GM19023 (cell line): ENCODE data around the gene PHKA1.
A peak's percentile ranks its signal among the peaks of the same experiment; 100 is the strongest.
"Not testable (repeated sequence)": the region's sequence is repeated elsewhere in the genome, so short reads cannot be mapped to it uniquely, and the experiment has no call there.

Experiments
- ATAC-seq: cut with Tn5 transposase; IDR thresholded peaks from one replicate; pipeline ENCODE4 v1.9.1; 2021; ENCODE audit warnings: mild to moderate bottlenecking, moderate library complexity; ENCODE audit not compliant: unreplicated experiment

Gene PHKA1

DNA sequence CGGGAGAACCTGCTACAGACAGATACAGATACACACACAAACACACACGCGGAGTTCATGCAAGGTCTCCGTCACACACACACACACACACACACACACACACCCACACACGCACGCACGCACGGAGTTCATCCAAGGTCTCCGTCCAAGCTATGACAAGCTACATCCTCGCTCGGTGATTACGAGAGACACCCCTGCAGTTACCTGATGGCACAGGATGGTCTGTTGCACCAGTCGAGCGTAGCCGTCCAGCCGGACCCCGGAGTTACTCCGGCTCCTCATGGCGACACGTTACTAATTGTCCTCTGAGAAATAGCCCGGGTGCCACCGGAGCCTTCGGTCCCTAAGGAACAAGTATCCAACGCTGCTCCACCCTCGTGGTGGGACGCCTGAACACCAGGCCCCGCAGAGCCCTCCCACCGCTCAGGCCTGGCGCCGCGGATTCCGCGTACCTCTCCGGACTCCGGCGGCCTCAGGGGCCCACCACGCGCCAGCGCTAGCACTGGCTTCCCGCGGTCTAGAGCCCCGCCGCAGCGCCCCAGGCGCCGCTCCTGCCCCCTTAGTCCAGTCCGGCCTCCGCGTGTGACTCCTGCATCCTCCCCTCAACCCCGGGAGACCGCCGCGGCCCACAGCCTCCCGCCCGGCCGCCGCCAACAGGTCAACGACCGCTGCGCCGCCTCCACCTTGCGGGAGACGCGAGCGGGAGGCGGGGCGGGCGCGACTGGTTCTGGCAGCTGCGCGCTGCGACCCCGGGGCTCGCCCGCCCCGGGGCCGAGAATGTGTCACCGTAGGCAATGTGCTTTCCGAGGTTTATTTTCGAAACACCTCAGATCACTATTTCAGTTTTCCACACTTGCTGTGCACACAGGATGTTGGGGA lies at the start of gene PHKA1:
Gene PHKA1, minus strand, starts transcription at position 708 of the 879 bp plus-strand sequence. Its CDS starts 426 bp downstream, at position 282.
- peak; percentile 64 for ATAC-seq

DNA sequence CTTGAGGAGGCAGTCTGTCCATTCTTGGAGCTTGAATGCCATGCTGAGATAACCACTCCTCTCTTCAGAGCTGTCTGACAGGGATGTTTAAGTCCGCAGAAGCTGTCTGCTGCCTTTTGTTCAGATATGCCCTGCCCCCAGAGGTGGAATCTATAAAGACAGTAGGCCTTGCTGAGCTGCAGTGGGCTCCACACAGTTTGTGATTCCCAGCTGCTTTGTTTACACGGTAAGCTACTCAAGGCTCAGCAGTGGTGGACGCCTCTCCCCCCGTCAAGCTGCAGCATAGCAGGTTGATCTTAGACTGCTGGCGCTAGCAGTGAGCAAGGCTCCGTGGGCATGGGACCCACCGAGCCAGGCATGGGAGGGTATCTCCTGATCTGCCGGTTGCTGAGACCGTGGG lies 46.3 kb upstream of the PHKA1 start:
- not testable (repeated sequence) for ATAC-seq

DNA sequence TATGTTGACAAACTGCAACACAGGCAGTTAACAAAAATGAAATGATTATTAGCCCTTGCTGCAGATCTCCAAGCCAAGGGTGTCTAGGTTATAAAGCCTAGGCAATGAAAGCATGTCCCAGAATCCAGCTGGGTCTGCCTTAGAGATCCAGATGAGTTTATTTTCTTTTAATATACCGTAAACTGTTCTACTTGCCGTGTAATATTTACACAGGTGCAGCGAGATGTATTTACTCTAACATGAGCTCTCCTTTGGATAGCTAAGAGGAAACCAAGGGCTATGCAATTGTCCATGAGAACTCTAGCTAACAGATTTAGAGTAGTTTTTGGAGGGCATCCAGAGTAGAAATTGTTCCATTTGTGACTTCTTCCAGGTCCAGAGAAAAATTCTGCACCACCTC lies 34.4 kb upstream of the PHKA1 start:
- ATAC-seq: not testable (repeated sequence)

DNA sequence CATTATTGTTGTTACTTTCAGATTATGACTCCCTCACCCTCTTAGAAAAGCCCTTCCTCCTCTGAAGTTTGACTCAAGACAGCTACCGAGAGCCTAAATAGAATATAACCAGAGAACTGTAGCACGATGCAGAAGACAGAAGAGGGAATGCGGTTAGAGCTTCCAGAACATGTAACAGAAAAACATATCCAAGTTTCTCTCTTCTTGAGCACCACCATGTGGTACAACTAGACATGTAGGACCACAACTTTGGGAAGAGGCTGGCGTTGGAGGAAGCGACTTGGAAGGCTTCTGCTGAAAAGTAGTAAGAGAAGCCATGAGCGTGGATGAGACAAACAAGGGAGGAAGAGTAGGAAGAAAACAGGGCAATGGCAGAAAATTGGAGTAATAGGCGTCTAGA lies 31.4 kb upstream of the PHKA1 start:
- not testable (repeated sequence) for ATAC-seq

GRCh38 chrX:72735561-72735960 lies 21.5 kb upstream of the PHKA1 start:
- ATAC-seq: no peak

GRCh38 chrX:72733636-72734035 lies 19.5 kb upstream of the PHKA1 start:
- not testable (repeated sequence) for ATAC-seq

DNA sequence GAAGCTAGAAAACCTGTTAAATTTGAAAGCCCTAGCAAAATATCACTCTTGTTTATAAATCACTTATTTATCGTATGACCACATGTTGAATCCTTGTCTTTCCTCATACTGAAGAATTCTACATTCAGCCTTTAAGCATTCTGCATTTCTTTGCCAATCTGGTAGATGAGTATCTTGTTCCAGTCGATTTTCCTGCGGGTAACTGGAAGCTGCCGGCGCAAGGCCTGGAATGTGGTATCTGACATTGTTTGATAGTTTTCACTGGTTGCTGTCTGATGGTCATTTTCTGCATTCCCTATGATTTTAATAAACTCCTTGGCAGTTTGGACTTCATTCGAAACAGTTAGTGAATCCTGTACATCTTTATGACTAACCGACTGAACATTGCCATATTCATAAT lies 13.7 kb upstream of the PHKA1 start:
- no peak for ATAC-seq

GRCh38 chrX:72716766-72717165 lies 2.7 kb upstream of the PHKA1 start:
- ATAC-seq: no peak

- ATAC-seq: no peak
Measured at GRCh38 chrX:72715546-72715945, 1.4 kb upstream of the PHKA1 start.

DNA sequence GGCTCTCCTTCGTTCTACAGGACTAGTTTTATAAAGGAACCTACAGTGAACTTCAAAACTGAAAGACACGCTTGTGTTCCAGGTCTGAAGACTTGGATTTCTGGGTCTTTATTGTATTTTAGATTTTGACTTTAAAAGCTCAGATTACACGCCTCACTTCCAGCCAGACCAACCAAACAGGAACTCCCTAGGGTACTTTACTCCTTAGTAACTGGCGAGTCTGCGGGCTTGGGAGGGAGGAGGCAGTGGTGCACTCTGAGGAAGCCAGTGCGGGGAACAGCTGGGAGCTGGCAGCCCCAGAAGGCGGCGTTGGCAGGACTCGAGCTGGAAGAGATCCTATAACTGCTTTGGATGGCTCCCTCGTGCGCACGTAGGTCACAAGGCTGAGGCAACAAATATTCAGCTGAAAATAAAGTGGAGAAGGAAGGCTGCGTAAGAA lies 391 bp upstream of the PHKA1 start:
- ATAC-seq: no peak

- ATAC-seq: no peak
Measured at GRCh38 chrX:72713130-72713529, 976 bp downstream of the PHKA1 start.

GRCh38 chrX:72712094-72712755 lies 1.9 kb downstream of the PHKA1 start:
- ATAC-seq: no peak

DNA sequence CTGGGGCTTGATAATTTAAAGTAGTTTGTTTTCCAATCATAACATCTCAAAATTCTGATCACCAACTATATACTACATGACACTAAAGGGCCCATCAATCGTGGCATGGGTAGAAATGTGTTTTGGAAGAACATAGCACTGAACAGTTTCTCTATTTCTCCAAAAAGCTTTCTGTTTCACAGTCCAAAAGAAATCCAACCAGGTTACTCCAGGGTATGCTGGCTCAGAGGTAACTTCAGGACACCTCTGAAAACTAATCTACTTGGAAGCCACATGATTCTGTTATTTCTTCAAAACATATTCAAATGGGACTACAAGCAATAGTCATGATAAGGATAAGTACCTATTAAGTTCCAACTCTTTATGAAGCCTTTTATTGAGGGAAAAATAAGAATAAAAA lies 8.3 kb downstream of the PHKA1 start:
- no peak for ATAC-seq

GRCh38 chrX:72705111-72705510 lies 9.0 kb downstream of the PHKA1 start:
- no peak for ATAC-seq

DNA sequence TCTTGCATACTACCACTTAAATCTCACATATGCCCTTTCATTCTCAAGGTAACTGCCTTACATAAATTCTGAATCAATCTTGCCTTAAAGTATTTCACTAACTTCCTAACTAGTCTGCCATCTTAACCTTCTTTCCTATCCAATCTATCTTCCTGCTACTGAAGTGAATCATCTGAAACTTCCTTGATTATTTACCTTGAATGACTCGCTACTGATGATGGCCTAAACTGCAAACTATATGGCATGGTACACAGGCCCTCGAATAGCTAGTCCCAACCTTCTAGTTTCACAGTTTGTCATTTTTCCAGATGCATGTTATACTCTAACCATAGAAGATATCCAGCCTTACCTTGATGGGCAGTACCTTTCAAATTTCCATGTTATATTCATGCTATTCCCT lies 19.9 kb downstream of the PHKA1 start:
- ATAC-seq: no peak

GRCh38 chrX:72693477-72693876 lies 20.6 kb downstream of the PHKA1 start:
- ATAC-seq: no peak

DNA sequence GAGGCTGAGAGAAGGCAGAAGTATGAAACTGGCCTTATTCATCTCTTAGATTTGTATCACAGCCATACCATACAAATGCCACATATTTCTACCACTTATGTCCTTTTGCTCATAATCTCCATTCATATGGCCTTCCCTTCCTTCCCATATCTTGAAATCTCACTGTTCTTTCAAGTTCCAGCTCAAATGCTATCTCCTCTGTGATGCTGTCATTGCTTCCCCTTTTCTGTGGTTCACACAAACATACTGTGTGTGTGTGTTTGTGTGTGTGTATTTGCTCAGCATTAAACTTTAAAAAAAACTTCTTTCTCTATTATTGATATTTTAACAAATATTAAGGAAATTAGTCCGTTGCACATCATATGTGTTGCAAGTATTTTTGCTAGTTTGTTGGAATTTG lies 26.7 kb downstream of the PHKA1 start:
- ATAC-seq: no peak

DNA sequence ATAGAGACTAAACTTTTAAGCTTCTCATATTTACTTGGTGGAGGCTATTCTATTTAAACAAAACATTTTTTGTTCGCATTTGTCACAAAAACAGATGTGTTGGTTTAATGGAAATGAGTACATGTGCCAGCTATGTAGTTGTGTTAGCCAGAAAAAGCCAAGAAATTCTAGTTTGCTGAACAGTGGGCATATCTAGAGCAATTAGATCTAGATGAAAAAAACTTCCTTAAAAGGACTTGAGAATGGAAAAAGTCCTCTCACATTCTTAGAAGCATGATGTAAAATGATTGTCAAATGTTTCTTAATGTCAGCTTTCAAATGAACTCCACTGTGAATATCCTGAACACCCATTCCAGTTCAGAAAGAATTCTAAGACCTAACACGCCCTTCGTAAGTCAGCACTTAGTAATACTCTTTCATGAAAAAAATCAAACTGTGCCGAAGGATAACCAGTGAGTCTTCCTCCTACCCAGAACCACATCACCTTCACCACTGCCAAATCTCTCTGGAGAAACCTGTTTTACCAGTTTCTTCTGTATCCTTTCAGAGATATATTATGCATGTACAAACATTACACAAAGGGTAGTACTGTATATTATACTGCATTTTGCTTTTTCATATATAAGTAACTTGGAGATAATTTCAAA lies 28.2 kb downstream of the PHKA1 start:
- ATAC-seq: no peak

DNA sequence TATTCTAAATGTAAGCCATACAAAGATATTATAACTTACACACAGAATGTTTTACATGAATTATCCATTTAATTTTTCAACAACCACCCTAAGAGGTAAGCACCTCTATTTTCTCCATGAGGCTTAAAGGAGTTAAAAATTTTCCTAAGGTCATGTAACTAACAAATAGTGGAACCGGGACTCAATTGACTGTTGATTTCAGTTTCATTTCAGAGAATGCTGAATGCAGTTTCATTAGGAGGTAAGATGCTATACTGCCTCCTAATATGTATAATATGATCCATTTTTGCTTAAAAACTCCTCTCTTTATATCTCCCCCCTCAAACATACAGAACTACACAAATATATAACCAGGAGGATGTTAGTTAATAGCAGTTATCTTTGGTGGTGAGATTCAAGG lies 29.1 kb downstream of the PHKA1 start:
- ATAC-seq: no peak

GRCh38 chrX:72683631-72684030 lies 30.5 kb downstream of the PHKA1 start:
- ATAC-seq: no peak

DNA sequence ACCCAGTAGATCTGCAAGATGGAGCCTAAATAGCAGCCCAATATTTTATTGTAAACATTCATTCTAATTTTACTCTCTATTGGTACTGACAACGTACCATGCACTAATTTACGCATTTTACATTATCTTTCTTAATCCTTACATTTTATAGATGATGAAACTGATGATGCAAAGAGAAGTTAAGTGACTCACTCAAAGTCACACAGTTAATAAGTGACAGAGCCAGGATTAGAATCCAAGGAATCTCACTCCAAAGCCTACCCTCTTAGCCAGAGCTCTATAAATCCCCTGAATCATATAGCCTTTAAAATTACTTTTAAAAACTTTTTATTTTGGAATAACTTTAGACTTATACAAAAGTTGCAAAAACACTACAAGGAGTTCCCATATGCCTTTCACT lies 37.6 kb downstream of the PHKA1 start:
- no peak for ATAC-seq

- ATAC-seq: not testable (repeated sequence)
Measured at GRCh38 chrX:72673951-72674350, 40.2 kb downstream of the PHKA1 start.
